Measurements from ENCODE around the gene COTL1.

DNA sequence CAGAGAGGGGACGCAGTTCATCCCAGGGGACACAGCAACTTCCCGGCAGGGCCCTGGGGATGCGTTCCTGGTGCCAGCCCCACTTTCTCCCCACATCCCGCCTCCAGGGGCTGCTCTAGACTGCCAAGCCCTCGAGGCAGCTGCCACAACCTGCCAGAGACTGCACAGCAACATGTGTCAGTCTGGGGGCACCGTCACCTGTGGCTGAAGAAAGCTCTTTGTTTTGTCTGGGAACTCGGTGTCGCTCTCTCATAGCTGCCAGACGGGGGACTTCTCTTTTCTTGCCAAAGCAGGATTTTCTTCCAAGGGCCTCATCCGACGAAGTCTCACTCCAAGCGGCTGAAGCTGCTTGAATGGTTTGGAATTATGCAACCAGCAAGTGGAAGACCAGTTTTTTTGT is 43.7 kb downstream of the COTL1 start:
- TF ChIP-seq, protein P1, sequence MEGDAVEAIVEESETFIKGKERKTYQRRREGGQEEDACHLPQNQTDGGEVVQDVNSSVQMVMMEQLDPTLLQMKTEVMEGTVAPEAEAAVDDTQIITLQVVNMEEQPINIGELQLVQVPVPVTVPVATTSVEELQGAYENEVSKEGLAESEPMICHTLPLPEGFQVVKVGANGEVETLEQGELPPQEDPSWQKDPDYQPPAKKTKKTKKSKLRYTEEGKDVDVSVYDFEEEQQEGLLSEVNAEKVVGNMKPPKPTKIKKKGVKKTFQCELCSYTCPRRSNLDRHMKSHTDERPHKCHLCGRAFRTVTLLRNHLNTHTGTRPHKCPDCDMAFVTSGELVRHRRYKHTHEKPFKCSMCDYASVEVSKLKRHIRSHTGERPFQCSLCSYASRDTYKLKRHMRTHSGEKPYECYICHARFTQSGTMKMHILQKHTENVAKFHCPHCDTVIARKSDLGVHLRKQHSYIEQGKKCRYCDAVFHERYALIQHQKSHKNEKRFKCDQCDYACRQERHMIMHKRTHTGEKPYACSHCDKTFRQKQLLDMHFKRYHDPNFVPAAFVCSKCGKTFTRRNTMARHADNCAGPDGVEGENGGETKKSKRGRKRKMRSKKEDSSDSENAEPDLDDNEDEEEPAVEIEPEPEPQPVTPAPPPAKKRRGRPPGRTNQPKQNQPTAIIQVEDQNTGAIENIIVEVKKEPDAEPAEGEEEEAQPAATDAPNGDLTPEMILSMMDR (conservative IDR thresholded peaks at IDR 0.05; ENCODE audit: low read length), result no peak
- no peak for TF ChIP-seq EZH2phosphoT487 (IDR thresholded peaks at IDR 0.05; ENCODE audit: borderline replicate concordance, low read depth, low read length)

Measured in OCI-LY7 (cell line).